K562 (cell line): ENCODE results near the gene MECR. TPM values are rescaled to one million over a fixed set of nuclear protein-coding genes. Genes with fewer than 3 reads are reported as not detected.

ENCODE experiments used
- ATAC-seq: fragments of 200-7000 bp; cut with Tn5 transposase; 3 replicates; pipeline ENCODE4 v1.9.1; 2020; ENCODE audit warnings: moderate library complexity
- BruUV-seq: library from RNA; stranded (reverse); fragments of 400-500 nt; replicated peaks from 2 replicates; lab custom pipeline; 2021; lab: Mats Ljungman, UMichigan
- CTCF ChIA-PET: fragments of 300-600 bp; formaldehyde crosslinking; extraction: SDS; loops from one replicate; lab custom pipeline; 2021; ENCODE audit warnings: low intra/inter-chr PET ratio; lab: Yijun Ruan, JAX
- POLR2A ChIA-PET: fragments of 300-600, 350-650 bp; sonication (Branson Sonifier 250); formaldehyde crosslinking; extraction: SDS; loops from one replicate; lab custom pipeline; 2021; ENCODE audit warnings: antibody characterized with exemption, inconsistent platforms; lab: Yijun Ruan, JAX
- DNase-seq, 4 experiments: peaks; one replicate each; pipeline versions ENCODE4 v3.0.0 to v3.0.0-alpha.2; 2011 to 2018; ENCODE audit warnings: low spot score in 3 of 4, mixed read lengths in 3 of 4; ENCODE audit errors: extremely low read depth in 1 of 4
- FAIRE-seq: peaks from 2 replicates; lab custom pipeline; 2011; peaks lifted over from hg19 to GRCh38; lab: Jason Lieb, UNC
- H2AFZ ChIP-seq: 2 replicates; pipeline ENCODE4 v1.6.0; 2011; ENCODE audit warnings: low read depth, low read length, control low read depth, inconsistent platforms
- H3K27ac ChIP-seq: fragments of 200-600 bp; 3 replicates; pipeline ENCODE4 v1.8.0; 2011; ENCODE audit warnings: low read depth, mild to moderate bottlenecking, control low read depth, inconsistent platforms, low read length, moderate library complexity, mixed read lengths; ENCODE audit errors: extremely low read depth
- H3K27me3 ChIP-seq, 2 experiments: fragments of 300-600 bp in 1 of 2; 2 replicates in 1 of 2; 3 replicates in 1 of 2; pipeline versions ENCODE4 v1.6.0 to v1.8.0; 2011; ENCODE audit warnings: inconsistent platforms in 2 of 2, low read length in 2 of 2, mild to moderate bottlenecking in 1 of 2, mixed read lengths in 1 of 2, moderate library complexity in 1 of 2; ENCODE audit not compliant: control insufficient read depth in 2 of 2, insufficient read depth in 2 of 2
- H3K36me3 ChIP-seq: fragments of 300-600 bp; 3 replicates; pipeline ENCODE4 v1.8.0; 2011; ENCODE audit warnings: mild to moderate bottlenecking, low read length, inconsistent platforms; ENCODE audit not compliant: control insufficient read depth, insufficient read depth
- H3K4me1 ChIP-seq, 2 experiments: fragments of 200-600 bp in 1 of 2; replicated peaks in 1 of 2; 2 replicates in 1 of 2; 3 replicates in 1 of 2; pipeline versions ENCODE4 v1.5.1 to v1.8.0; 2011; ENCODE audit warnings: inconsistent platforms in 2 of 2, low read length in 2 of 2, mild to moderate bottlenecking in 1 of 2, mixed read lengths in 1 of 2, moderate library complexity in 1 of 2; ENCODE audit not compliant: control insufficient read depth in 2 of 2, insufficient read depth in 2 of 2
- H3K4me2 ChIP-seq: 2 replicates; pipeline ENCODE4 v1.6.1; 2011; ENCODE audit warnings: low read length, control low read depth, inconsistent platforms, mixed read lengths; ENCODE audit not compliant: insufficient read depth
- H3K4me3 ChIP-seq: fragments of 200-600 bp; sonication (generic), shearing (Covaris generic); 2 replicates; pipeline ENCODE4 v1.5.1; 2016; ENCODE audit warnings: control low read depth, inconsistent platforms
- H3K79me2 ChIP-seq: fragments of 200-600 bp; 3 replicates; pipeline ENCODE4 v1.8.0; 2011; ENCODE audit warnings: low read length, inconsistent platforms; ENCODE audit not compliant: control insufficient read depth, insufficient read depth
- H3K9ac ChIP-seq, 2 experiments: 2 replicates each; pipeline versions ENCODE4 v1.6.0 to v1.6.1; 2011; ENCODE audit warnings: low read depth in 2 of 2, low read length in 2 of 2, control low read depth in 1 of 2, inconsistent platforms in 1 of 2, mild to moderate bottlenecking in 1 of 2, mixed read lengths in 1 of 2; ENCODE audit not compliant: insufficient read depth in 1 of 2
- H3K9me1 ChIP-seq: one replicate; pipeline ENCODE4 v1.6.0; 2011; ENCODE audit warnings: inconsistent platforms, mild to moderate bottlenecking, low read length, moderate library complexity; ENCODE audit not compliant: control insufficient read depth, insufficient read depth
- H3K9me3 ChIP-seq: replicated peaks from 2 replicates; pipeline ENCODE4 v1.5.1; 2011; ENCODE audit warnings: low read depth, low read length, inconsistent platforms; ENCODE audit not compliant: control insufficient read depth, insufficient read depth
- H4K20me1 ChIP-seq: replicated peaks from 2 replicates; pipeline ENCODE4 v1.6.1; 2011; ENCODE audit warnings: low read length, inconsistent platforms, mixed read lengths; ENCODE audit not compliant: control insufficient read depth, insufficient read depth
- CBFA2T3 ChIP-seq: fragments of 450-650 bp; IDR thresholded peaks from 2 replicates; pipeline ENCODE4 v1.6.1; 2017
- COPS2 ChIP-seq: fragments of 450-650 bp; conservative IDR thresholded peaks from 2 replicates; pipeline ENCODE4 v1.6.1; 2016; ENCODE audit warnings: mild to moderate bottlenecking, moderate library complexity
- CREM ChIP-seq: IDR thresholded peaks from 2 replicates; pipeline ENCODE4 v1.6.1; 2014; ENCODE audit warnings: antibody characterized with exemption, low read depth
- DMBX1 ChIP-seq: fragments of 250-450 bp; sonication (Bioruptor Pico); IDR thresholded peaks from 2 replicates; pipeline ENCODE4 v1.8.0; 2022; ENCODE audit warnings: inconsistent platforms, mild to moderate bottlenecking, moderate library complexity, borderline replicate concordance
- FOXM1 ChIP-seq, 2 experiments: fragments of 450-650 bp in 1 of 2; sonication (generic) in 1 of 2; formaldehyde crosslinking in 1 of 2; IDR thresholded peaks; 2 replicates each; pipeline versions ENCODE4 v1.6.1 to v1.9.0; 2017 to 2022; ENCODE audit warnings: low read depth in 2 of 2, mild to moderate bottlenecking in 2 of 2, missing genetic modification reagents in 1 of 2, moderate library complexity in 1 of 2
- HDGF ChIP-seq: fragments of 450-650 bp; IDR thresholded peaks from 2 replicates; pipeline ENCODE4 v1.6.1; 2016
- PHF21A ChIP-seq: fragments of 450-650 bp; IDR thresholded peaks from 2 replicates; pipeline ENCODE4 v1.6.1; 2017; ENCODE audit warnings: low read depth, borderline replicate concordance
- PHF8 ChIP-seq: fragments of 200-600 bp; sonication (generic); IDR thresholded peaks from 2 replicates; pipeline ENCODE4 v1.6.1; 2012; ENCODE audit warnings: mixed run types, mild to moderate bottlenecking, inconsistent platforms, low read length, moderate library complexity, borderline replicate concordance
- POLR2B ChIP-seq: fragments of 450-650 bp; IDR thresholded peaks from 2 replicates; pipeline ENCODE4 v1.6.1; 2018; ENCODE audit warnings: low read depth; ENCODE audit not compliant: partially characterized antibody
- SIRT6 ChIP-seq: IDR thresholded peaks from one replicate; pipeline ENCODE4 v1.6.1; 2012; ENCODE audit warnings: low read depth, mild to moderate bottlenecking, control low read depth, inconsistent platforms, low read length, moderate library complexity
- WGBS: fragments of 100-300 bp; shearing (Covaris generic); methylation state at CpG from one replicate; pipeline ENCODE4 v1.1.6; 2016; ENCODE audit warnings: low coverage, mixed read lengths; ENCODE audit not compliant: insufficient coverage; ENCODE audit errors: missing lambda C conversion rate; 5-methylcytosine and 5-hydroxymethylcytosine counted together
- in situ Hi-C: fragments of 300-500 bp; cut with MboI; formaldehyde crosslinking; loops from 4 replicates; pipeline ENCODE4 v1.15.0; 2018; ENCODE audit warnings: inconsistent platforms, mixed read lengths
- intact Hi-C: fragments of 100-400 bp; cut with micrococcal nuclease; formaldehyde crosslinking; loops from 2 replicates; pipeline ENCODE4 v1.14.2; 2022
- polyA plus RNA-seq, 8 experiments: library from polyadenylated mRNA; depleted of rRNA in 4 of 8; stranded (reverse) in 5 of 8; unstranded in 3 of 8; fragments of >200 nt; fragmentation: Nextera tagmentation in 2 of 8; fragmentation: Illumina TruSeq in 1 of 8; extraction: Ambion mirVana in 2 of 8; extraction: Trizol in 1 of 8; gene quantifications; 2 replicates each; pipeline versions ENCODE4 v1.2.1 to v1.2.3, GENCODE V29; 2011 to 2014; ENCODE audit warnings: inconsistent platforms in 1 of 8, missing spikeins in 1 of 8
- total RNA-seq, 7 experiments: library from RNA; depleted of rRNA in 6 of 7; stranded (reverse); fragments of >200 nt in 6 of 7; fragmentation: Illumina TruSeq in 2 of 7; extraction: Trizol in 2 of 7; gene quantifications; 2 replicates each; pipeline versions ENCODE4 v1.2.1 to v1.2.3, GENCODE V29; 2011 to 2021; ENCODE audit warnings: low replicate concordance in 1 of 7
- TF ChIP-seq, protein P1 (sequence below): IDR thresholded peaks from 2 replicates; pipeline ENCODE4 v1.6.1; 2011; ENCODE audit not compliant: insufficient read length; ENCODE audit errors: extremely low read depth
- TF ChIP-seq, protein P2 (sequence below): fragments of 450-650 bp; IDR thresholded peaks from 2 replicates; pipeline ENCODE4 v1.6.1; 2016; ENCODE audit warnings: missing biosample characterization, missing genetic modification characterization
- TF ChIP-seq, protein P3 (sequence below), 2 experiments: fragments of 450-650 bp; conservative IDR thresholded peaks; 2 replicates each; pipeline ENCODE4 v1.6.1; 2017; ENCODE audit warnings: mild to moderate bottlenecking in 2 of 2, moderate library complexity in 2 of 2

The MECR gene
- total and polyA plus RNA-seq, 9 of the 15 experiments (the other 6 are each of a cell fraction or from before 2014, with no cell fraction given), result 10.4 to 58.6 (median 42.9) TPM

DNA sequence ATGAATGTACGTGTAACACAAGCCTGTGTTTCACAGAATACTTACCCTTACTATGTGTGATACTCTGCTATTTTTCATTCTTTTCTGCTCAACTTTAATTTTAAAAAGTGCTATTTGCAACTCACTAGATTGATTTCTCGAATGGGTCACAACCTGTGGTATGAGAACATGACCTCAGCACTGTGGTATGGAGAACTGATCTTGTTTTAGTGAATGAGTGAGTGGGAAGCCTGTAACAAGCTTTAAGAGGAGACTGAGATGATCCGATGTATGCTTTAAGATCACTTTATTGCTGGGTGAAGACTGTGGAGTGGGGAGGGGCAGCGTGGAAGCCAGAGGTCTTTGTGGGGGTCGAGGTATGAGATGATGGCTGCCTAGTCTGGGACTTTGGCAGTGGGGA, 21.6 kb downstream of the MECR start:
- H3K79me2 ChIP-seq, result no peaks in the 10 kb centered on the region
- TF ChIP-seq PHF8 (0 out of 2 replicates have a peak, but pooled peaks have one; percentile 10), POLR2B (no peak)
- TF ChIP-seq, all 486 proteins: peak for 1
- CTCF ChIA-PET, result no interaction called here
- Histone ChIP-seq H3K4me3 (no peak overlapping the region), H3K27ac (no peak overlapping the region), H4K20me1 (no peaks in the 10 kb centered on the region), H3K36me3 (peaks cover 71% of the 10 kb centered on the region), H2AFZ (no peak overlapping the region), H3K27me3 (no peaks in the 10 kb centered on the region), H3K9me3 (no peaks in the 10 kb centered on the region), H3K9me1 (no peaks in the 10 kb centered on the region), H3K9ac (no peak overlapping the region), H3K4me1 (peaks cover 20% of the 10 kb centered on the region in 2 experiments; a peak in 4 of 5 replicates), H3K4me2 (no peak overlapping the region)
- POLR2A ChIA-PET, result interaction anchor here (1.2 to 2.1 kb wide), 2 partner anchors 9 to 10 kb away, joined by 5 to 6 read pairs; no protein-coding TSS in a partner anchor
- WGBS, result 83% methylated on average over 5 of the region's 5 CpGs
- BruUV-seq, result no TSS peak
- intact Hi-C loops (no loop called here), in situ Hi-C loops (no loop called here)
- FAIRE-seq (no peak), ATAC-seq (no peak), DNase-seq (no peak)

DNA sequence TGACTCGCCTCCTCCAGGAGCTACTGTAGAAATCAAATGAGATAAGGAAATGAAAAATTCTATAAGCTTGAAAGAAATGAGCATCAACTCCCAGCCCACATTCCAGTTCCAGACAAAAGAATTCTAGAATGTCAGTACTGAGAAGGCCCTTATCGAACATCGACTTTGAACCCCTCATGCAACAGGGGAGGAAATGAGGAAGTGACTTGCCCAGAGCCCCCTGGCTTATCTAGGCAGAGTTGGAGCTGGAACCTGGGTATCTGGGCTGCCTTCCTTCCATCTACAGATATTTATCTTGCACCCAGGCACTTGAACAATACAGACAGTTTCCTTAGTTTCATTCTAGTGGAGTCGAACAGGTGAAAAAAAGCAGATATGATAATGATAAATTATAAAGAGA, 22.3 kb downstream of the MECR start:
- no peaks in the 10 kb centered on the region for H3K9me3 ChIP-seq
- POLR2A ChIA-PET, result interaction anchor here (0.6 to 2.1 kb wide), 5 partner anchors 10 to 326 kb away, joined by 3 to 6 read pairs (median 3); no protein-coding TSS in a partner anchor
- H3K27ac ChIP-seq, result no peak overlapping the region
- H3K9ac ChIP-seq, result no peak overlapping the region
- H3K79me2 ChIP-seq, result no peaks in the 10 kb centered on the region
- H4K20me1 ChIP-seq, result no peaks in the 10 kb centered on the region
- no peaks in the 10 kb centered on the region for H3K9me1 ChIP-seq
- CTCF ChIA-PET, result no interaction called here
- no TSS peak for BruUV-seq
- peaks cover 20% of the 10 kb centered on the region in 2 experiments; a peak in 4 of 5 replicates for H3K4me1 ChIP-seq
- H3K4me2 ChIP-seq, result peak overlapping the region; percentile 28
- no peak for FAIRE-seq
- peak in 2 of 4 experiments; percentile 41 to 53 for DNase-seq
- no peak overlapping the region for H2AFZ ChIP-seq
- no peaks in the 10 kb centered on the region for H3K27me3 ChIP-seq
- peaks cover 73% of the 10 kb centered on the region for H3K36me3 ChIP-seq
- ATAC-seq, result peak; percentile 52
- 12% methylated on average over 4 of the region's 4 CpGs for WGBS
- intact Hi-C loops (no loop called here), in situ Hi-C loops (no loop called here)
- no peak overlapping the region for H3K4me3 ChIP-seq
- no peak for TF ChIP-seq DMBX1 (CRISPR knock-in tag)
- no peak for TF ChIP-seq SIRT6
- no peak for TF ChIP-seq COPS2
- TF ChIP-seq PHF21A, result no peak
- TF ChIP-seq FOXM1 (IDR thresholded peaks at IDR 0.05; ENCODE audit: low read depth), result no peak
- no peak for TF ChIP-seq FOXM1 (CRISPR knock-in tag; IDR thresholded peaks at IDR 0.05; ENCODE audit: low read depth)
- TF ChIP-seq, protein P1, sequence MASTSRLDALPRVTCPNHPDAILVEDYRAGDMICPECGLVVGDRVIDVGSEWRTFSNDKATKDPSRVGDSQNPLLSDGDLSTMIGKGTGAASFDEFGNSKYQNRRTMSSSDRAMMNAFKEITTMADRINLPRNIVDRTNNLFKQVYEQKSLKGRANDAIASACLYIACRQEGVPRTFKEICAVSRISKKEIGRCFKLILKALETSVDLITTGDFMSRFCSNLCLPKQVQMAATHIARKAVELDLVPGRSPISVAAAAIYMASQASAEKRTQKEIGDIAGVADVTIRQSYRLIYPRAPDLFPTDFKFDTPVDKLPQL, result no peak
- TF ChIP-seq CBFA2T3, result peak; percentile 66
- TF ChIP-seq CREM, result no peak
- TF ChIP-seq, protein P2, sequence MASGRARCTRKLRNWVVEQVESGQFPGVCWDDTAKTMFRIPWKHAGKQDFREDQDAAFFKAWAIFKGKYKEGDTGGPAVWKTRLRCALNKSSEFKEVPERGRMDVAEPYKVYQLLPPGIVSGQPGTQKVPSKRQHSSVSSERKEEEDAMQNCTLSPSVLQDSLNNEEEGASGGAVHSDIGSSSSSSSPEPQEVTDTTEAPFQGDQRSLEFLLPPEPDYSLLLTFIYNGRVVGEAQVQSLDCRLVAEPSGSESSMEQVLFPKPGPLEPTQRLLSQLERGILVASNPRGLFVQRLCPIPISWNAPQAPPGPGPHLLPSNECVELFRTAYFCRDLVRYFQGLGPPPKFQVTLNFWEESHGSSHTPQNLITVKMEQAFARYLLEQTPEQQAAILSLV (tag), result no peak
- no peak for TF ChIP-seq HDGF
- TF ChIP-seq, protein P3, sequence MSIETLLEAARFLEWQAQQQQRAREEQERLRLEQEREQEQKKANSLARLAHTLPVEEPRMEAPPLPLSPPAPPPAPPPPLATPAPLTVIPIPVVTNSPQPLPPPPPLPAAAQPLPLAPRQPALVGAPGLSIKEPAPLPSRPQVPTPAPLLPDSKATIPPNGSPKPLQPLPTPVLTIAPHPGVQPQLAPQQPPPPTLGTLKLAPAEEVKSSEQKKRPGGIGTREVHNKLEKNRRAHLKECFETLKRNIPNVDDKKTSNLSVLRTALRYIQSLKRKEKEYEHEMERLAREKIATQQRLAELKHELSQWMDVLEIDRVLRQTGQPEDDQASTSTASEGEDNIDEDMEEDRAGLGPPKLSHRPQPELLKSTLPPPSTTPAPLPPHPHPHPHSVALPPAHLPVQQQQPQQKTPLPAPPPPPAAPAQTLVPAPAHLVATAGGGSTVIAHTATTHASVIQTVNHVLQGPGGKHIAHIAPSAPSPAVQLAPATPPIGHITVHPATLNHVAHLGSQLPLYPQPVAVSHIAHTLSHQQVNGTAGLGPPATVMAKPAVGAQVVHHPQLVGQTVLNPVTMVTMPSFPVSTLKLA (conservative IDR thresholded peaks at IDR 0.05), result 0 out of 4 replicates have a peak, but pooled peaks of 1 of the 2 experiments have one; percentile 11
